ENCODE measurements around the gene LAMA2.

DNA sequence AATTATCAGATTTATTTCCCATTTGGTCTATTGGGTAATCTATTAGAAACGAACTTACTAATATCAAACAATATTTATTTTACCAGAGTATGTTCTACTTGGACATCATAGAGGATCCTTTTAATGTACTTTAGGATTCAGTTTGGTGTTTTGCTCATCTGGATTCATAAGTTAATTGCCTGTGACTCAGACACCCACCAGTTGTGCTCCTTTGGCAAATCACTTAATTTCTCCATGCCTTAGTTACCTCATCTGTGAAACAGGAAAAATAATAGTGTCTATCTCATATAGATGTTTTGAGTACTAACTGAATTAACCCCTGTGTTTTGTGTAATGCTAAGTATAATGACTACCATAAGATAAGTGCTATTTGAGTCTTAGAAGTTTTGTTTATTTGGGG, 292.1 kb downstream of the LAMA2 start:
- TF ChIP-seq CTCF (IDR thresholded peaks at IDR 0.05) (no peak), POLR2A (IDR thresholded peaks at IDR 0.05) (no peak)

Data from testis (tissue), 2 donors.